PC-3 (cell line): ENCODE results near the gene ACLY. TPM values are rescaled to one million over a fixed set of nuclear protein-coding genes. Genes with fewer than 3 reads are reported as not detected.
A peak's percentile ranks its signal among the peaks of the same experiment; 100 is the strongest.
"Not testable (repeated sequence)": the region's sequence is repeated elsewhere in the genome, so short reads cannot be mapped to it uniquely, and the experiment has no call there.

ENCODE experiments used
- ATAC-seq: fragments of 200-7000 bp; cut with Tn5 transposase; 2 replicates; pipeline ENCODE4 v1.9.1; 2020; ENCODE audit warnings: mild to moderate bottlenecking, moderate library complexity
- BruUV-seq: library from RNA; stranded (reverse); fragments of 400-500 nt; replicated peaks from 2 replicates; lab custom pipeline; 2021; lab: Mats Ljungman, UMichigan
- CTCF ChIA-PET: fragments of 300-600 bp; sonication (Branson Sonifier 250); formaldehyde crosslinking; loops from one replicate; lab custom pipeline; 2022; ENCODE audit warnings: antibody characterized with exemption; lab: Charles Lee
- POLR2A ChIA-PET: fragments of 300-600 bp; sonication (Branson Sonifier 250); formaldehyde crosslinking; loops from one replicate; lab custom pipeline; 2022; ENCODE audit warnings: antibody characterized with exemption; ENCODE audit not compliant: unreplicated experiment; lab: Charles Lee
- DNase-seq: peaks from one replicate; pipeline ENCODE4 v3.0.0-alpha.2; 2015
- H2AFZ ChIP-seq: fragments of 300-600 bp; sonication (generic); 2 replicates; pipeline ENCODE4 v1.6.0; 2016; ENCODE audit warnings: antibody characterized with exemption, low read length
- H3F3A ChIP-seq: fragments of 300-600 bp; sonication (generic); one replicate; pipeline ENCODE4 v1.6.0; 2017; ENCODE audit warnings: antibody characterized with exemption, low read length, control low read depth, mild to moderate bottlenecking; ENCODE audit not compliant: unreplicated experiment
- H3K27ac ChIP-seq: fragments of 300-600 bp; sonication (generic); 2 replicates; pipeline ENCODE4 v1.5.1; 2016; ENCODE audit warnings: mild to moderate bottlenecking, low read length
- H3K27me3 ChIP-seq: fragments of 300-600 bp; sonication (generic); 2 replicates; pipeline ENCODE4 v1.6.1; 2016; ENCODE audit warnings: low read length, mixed read lengths
- H3K36me3 ChIP-seq: fragments of 300-600 bp; sonication (generic); 2 replicates; pipeline ENCODE4 v1.6.1; 2016; ENCODE audit warnings: low read depth, mixed run types, low read length, mixed read lengths
- H3K4me1 ChIP-seq: fragments of 300-600 bp; sonication (generic); 2 replicates; pipeline ENCODE4 v1.5.1; 2016; ENCODE audit warnings: low read length; ENCODE audit not compliant: insufficient read depth
- H3K4me2 ChIP-seq: fragments of 300-600 bp; sonication (generic); 2 replicates; pipeline ENCODE4 v1.6.0; 2016; ENCODE audit warnings: low read length
- H3K4me3 ChIP-seq: fragments of 300-600 bp; sonication (generic); 2 replicates; pipeline ENCODE4 v1.5.1; 2016; ENCODE audit warnings: mild to moderate bottlenecking, low read length, mixed read lengths
- H3K79me2 ChIP-seq: fragments of 300-600 bp; sonication (generic); 2 replicates; pipeline ENCODE4 v1.6.1; 2017; ENCODE audit warnings: low read length, mixed read lengths
- H3K9ac ChIP-seq: fragments of 300-600 bp; sonication (generic); 2 replicates; pipeline ENCODE4 v1.6.0; 2016; ENCODE audit warnings: mild to moderate bottlenecking, low read length
- H3K9me2 ChIP-seq: fragments of 300-600 bp; sonication (generic); replicated peaks from 2 replicates; pipeline ENCODE4 v1.6.1; 2016; ENCODE audit warnings: mixed run types, low read length, mixed read lengths
- H3K9me3 ChIP-seq: fragments of 300-600 bp; sonication (generic); 2 replicates; pipeline ENCODE4 v1.6.1; 2016; ENCODE audit warnings: low read length, mixed read lengths
- H4K20me1 ChIP-seq: fragments of 300-600 bp; sonication (generic); 2 replicates; pipeline ENCODE4 v1.6.1; 2016; ENCODE audit warnings: low read length, mixed read lengths
- EZH2 ChIP-seq: fragments of 300-600 bp; sonication (generic); IDR thresholded peaks from one replicate; pipeline ENCODE4 v1.6.1; 2017; ENCODE audit warnings: antibody characterized with exemption, mild to moderate bottlenecking, low read length; ENCODE audit not compliant: unreplicated experiment
- EZH2phosphoT487 ChIP-seq: fragments of 300-600 bp; sonication (generic); IDR thresholded peaks from 2 replicates; pipeline ENCODE4 v1.6.1; 2018; ENCODE audit warnings: mild to moderate bottlenecking, antibody characterized with exemption, low read length, borderline replicate concordance
- intact Hi-C: fragments of 100-400 bp; cut with micrococcal nuclease; formaldehyde crosslinking; loops from 2 replicates; pipeline ENCODE4 v1.9.0; 2023
- total RNA-seq: library from RNA; depleted of rRNA; stranded (reverse); fragments of >200 nt; gene quantifications from 2 replicates; pipeline ENCODE4 v1.2.3, GENCODE V29; 2014
- TF ChIP-seq, protein P1 (sequence below): fragments of 300-600 bp; sonication (generic); conservative IDR thresholded peaks from 2 replicates; pipeline ENCODE4 v1.5.1; 2017; ENCODE audit warnings: antibody characterized with exemption, low read depth, mild to moderate bottlenecking, low read length

Gene ACLY
- total RNA-seq, 1 experiment from 2014 or later, result 114 TPM

DNA sequence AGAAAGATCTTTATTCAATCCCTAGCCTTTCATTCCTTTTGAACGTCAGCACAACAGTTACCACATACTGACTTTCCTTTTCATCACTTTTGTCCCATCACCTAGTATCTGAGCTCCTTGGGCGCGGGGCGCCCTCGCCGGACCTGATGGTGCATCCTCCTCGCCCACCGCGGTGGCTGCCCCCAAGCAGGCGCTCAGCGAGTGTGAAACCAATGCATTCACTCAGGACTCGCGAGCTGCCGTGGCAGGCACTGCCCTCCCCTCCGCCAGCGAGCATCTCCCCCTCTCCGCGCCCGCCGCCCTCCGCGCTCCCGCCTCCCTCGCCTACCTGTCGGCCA lies 54.3 kb downstream of the ACLY start:
- Histone ChIP-seq H3F3A (no peaks in the 10 kb centered on the region), H4K20me1 (peaks cover 17% of the 10 kb centered on the region; the same call in 1 of the 2 replicates), H2AFZ (peak overlapping the region; percentile 87), H3K36me3 (peaks cover 4% of the 10 kb centered on the region; the same call in 1 of the 2 replicates), H3K9me2 (no peaks in the 10 kb centered on the region), H3K9ac (peak overlapping the region; percentile 92), H3K27ac (no peak overlapping the region), H3K79me2 (peaks cover 54% of the 10 kb centered on the region), H3K4me2 (peak overlapping the region; percentile 84), H3K9me3 (no peaks in the 10 kb centered on the region), H3K27me3 (no peaks in the 10 kb centered on the region), H3K4me3 (peak overlapping the region; percentile 84), H3K4me1 (0 out of 2 replicates have a peak, but pooled peaks cover 6% of the 10 kb centered on the region)
- ATAC-seq (no peak; the same call in 1 of the 2 replicates), DNase-seq (no peak)
- TF ChIP-seq EZH2, result no peak
- intact Hi-C loops, result no loop called here
- ChIA-PET POLR2A (no interaction called here), CTCF (no interaction called here)
- no TSS peak for BruUV-seq

DNA sequence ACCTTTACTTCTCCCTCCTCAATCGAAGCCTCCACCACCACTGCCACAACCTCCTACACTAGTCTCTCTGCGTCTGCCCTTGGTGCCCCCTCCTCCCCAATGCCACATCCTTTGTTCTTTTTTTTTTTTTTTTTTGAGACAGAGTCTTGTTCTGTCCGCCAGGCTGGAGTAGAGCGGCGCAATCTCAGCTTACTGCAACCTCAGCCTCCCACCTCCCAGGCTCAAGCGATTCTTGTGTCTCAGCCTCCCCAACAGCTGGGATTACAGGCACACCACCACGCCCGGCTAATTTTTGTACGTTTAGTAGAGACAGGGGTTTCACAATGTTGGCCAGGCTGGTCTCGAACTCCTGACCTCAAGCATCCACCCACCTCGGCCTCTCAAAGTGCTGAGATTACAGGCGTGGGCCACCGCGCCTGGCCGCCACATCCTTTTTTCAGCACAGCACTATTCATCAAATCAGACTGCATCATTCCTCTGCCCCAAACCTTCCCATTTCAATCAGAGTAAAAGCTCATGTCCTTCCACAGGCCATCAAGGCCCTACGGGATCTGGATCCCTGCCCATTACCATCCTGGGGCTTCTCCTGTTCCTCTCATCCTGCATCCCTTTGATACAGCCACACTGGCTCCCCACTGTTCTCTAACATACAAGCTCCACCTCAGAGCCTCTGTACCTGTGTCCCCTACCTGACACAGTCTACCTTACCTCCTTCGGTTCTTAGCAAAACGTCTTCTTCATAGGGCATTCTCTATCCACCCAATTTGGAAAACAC lies 55.5 kb downstream of the ACLY start:
- no peaks in the 10 kb centered on the region for H3F3A ChIP-seq
- H2AFZ ChIP-seq, result no peak overlapping the region
- H3K4me3 ChIP-seq, result peak overlapping the region; percentile 84
- no peak overlapping the region for H3K27ac ChIP-seq
- ChIA-PET CTCF (interaction anchor here (0.6 kb wide), 1 partner anchor 96 kb away, joined by 3 read pairs; no protein-coding TSS in a partner anchor), POLR2A (no interaction called here)
- no TSS peak for BruUV-seq
- ATAC-seq (no peak), DNase-seq (no peak)
- intact Hi-C loops, result no loop called here
- no peak for TF ChIP-seq EZH2phosphoT487
- 0 out of 2 replicates have a peak, but pooled peaks cover 6% of the 10 kb centered on the region for H3K4me1 ChIP-seq
- no peaks in the 10 kb centered on the region for H3K27me3 ChIP-seq
- H3K9me2 ChIP-seq, result no peaks in the 10 kb centered on the region
- peaks cover 17% of the 10 kb centered on the region; the same call in 1 of the 2 replicates for H4K20me1 ChIP-seq
- H3K79me2 ChIP-seq, result peaks cover 63% of the 10 kb centered on the region
- H3K9ac ChIP-seq, result no peak overlapping the region
- peak overlapping the region; percentile 84 for H3K4me2 ChIP-seq
- no peaks in the 10 kb centered on the region; the same call in 1 of the 2 replicates for H3K36me3 ChIP-seq
- no peaks in the 10 kb centered on the region for H3K9me3 ChIP-seq

DNA sequence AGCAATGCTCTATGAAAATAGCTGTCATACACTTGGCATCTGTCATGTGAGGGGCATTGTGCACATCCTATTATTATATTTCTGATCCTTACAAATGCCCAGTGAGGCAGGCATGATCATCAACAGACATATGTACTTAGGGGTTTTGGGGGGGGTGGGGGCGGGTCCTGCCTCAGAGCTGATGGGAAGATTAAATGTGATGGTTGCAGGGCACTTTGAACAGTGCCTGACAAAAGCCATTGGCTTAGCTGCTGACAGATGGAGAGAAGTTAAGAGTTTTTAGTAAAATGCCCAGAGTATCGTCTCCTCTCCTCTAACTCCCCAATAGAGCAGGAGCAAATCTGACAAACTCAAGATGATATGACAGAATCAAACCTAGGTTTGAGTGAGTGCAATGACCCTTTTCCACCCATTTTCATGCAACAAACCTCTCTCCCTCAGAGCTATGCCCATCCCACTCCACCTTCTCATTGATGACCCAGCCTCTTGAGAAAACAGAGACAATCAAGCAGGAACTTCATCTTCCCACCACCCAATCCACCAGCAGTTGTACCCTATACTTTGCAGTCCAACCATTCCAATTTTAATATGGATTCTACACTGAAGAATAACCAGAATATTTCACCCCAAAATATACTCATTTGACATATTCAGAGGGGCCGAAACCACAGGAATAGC lies 58.4 kb downstream of the ACLY start:
- H3K4me3 ChIP-seq, result no peak overlapping the region
- H3F3A ChIP-seq, result no peaks in the 10 kb centered on the region
- H3K9me3 ChIP-seq, result no peaks in the 10 kb centered on the region
- ATAC-seq (no peak), DNase-seq (no peak)
- intact Hi-C loops, result no loop called here
- H3K27me3 ChIP-seq, result no peaks in the 10 kb centered on the region
- H4K20me1 ChIP-seq, result peaks cover 17% of the 10 kb centered on the region; the same call in 1 of the 2 replicates
- H3K79me2 ChIP-seq, result peaks cover 78% of the 10 kb centered on the region
- H3K9me2 ChIP-seq, result no peaks in the 10 kb centered on the region
- no peak overlapping the region for H3K27ac ChIP-seq
- ChIA-PET POLR2A (no interaction called here), CTCF (no interaction called here)
- no peak overlapping the region for H2AFZ ChIP-seq
- 0 out of 2 replicates have a peak, but pooled peaks cover 6% of the 10 kb centered on the region for H3K4me1 ChIP-seq
- H3K36me3 ChIP-seq, result no peaks in the 10 kb centered on the region
- no peak overlapping the region for H3K9ac ChIP-seq
- BruUV-seq, result no TSS peak
- no peak for TF ChIP-seq EZH2
- no peak for TF ChIP-seq EZH2phosphoT487
- TF ChIP-seq, protein P1, sequence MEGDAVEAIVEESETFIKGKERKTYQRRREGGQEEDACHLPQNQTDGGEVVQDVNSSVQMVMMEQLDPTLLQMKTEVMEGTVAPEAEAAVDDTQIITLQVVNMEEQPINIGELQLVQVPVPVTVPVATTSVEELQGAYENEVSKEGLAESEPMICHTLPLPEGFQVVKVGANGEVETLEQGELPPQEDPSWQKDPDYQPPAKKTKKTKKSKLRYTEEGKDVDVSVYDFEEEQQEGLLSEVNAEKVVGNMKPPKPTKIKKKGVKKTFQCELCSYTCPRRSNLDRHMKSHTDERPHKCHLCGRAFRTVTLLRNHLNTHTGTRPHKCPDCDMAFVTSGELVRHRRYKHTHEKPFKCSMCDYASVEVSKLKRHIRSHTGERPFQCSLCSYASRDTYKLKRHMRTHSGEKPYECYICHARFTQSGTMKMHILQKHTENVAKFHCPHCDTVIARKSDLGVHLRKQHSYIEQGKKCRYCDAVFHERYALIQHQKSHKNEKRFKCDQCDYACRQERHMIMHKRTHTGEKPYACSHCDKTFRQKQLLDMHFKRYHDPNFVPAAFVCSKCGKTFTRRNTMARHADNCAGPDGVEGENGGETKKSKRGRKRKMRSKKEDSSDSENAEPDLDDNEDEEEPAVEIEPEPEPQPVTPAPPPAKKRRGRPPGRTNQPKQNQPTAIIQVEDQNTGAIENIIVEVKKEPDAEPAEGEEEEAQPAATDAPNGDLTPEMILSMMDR, result no peak
- H3K4me2 ChIP-seq, result no peak overlapping the region

DNA sequence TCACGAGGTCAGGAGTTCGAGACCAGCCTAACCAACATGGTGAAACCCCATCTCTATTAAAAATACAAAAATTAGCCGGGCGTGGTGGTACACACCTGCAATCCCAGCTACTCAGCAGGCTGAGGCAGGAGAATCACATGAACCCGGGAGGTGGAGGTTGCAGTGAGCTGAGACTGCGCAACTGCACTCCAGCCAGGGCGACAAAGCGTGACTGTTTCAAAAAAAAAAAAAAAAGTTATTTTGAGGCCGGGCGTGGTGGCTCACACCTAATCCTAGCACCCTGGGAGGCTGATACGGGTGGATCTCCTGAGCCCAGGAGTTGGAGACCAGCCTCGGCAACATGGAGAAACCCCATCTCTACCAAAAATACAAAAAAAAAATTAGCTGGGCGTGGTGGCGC lies 67.4 kb downstream of the ACLY start:
- ATAC-seq, intact Hi-C loops, H3K9me3 ChIP-seq, H3F3A ChIP-seq, H3K27ac ChIP-seq, DNase-seq, H3K4me2 ChIP-seq, H3K9ac ChIP-seq, H3K27me3 ChIP-seq, H3K9me2 ChIP-seq, H2AFZ ChIP-seq, POLR2A ChIA-PET, CTCF ChIA-PET, H4K20me1 ChIP-seq, H3K4me3 ChIP-seq, H3K4me1 ChIP-seq, BruUV-seq: not testable (repeated sequence)
- Histone ChIP-seq H3K79me2 (peaks cover 71% of the 10 kb centered on the region), H3K36me3 (peaks cover 11% of the 10 kb centered on the region)
